Panc1 (cell line): Measurements from ENCODE around the gene AHNAK.

ENCODE experiments used
- CTCF ChIP-seq: fragments of 450-650 bp; IDR thresholded peaks from 2 replicates; pipeline ENCODE4 v1.5.1; 2017; ENCODE audit warnings: mild to moderate bottlenecking
- TF ChIP-seq, protein P1 (sequence below), 2 experiments: IDR thresholded peaks; 2 replicates each; pipeline ENCODE4 v1.6.1; 2011 to 2012; ENCODE audit warnings: low read depth in 2 of 2, control low read depth in 1 of 2, low read length in 1 of 2, mild to moderate bottlenecking in 1 of 2, moderate library complexity in 1 of 2; ENCODE audit not compliant: insufficient read depth in 1 of 2

DNA sequence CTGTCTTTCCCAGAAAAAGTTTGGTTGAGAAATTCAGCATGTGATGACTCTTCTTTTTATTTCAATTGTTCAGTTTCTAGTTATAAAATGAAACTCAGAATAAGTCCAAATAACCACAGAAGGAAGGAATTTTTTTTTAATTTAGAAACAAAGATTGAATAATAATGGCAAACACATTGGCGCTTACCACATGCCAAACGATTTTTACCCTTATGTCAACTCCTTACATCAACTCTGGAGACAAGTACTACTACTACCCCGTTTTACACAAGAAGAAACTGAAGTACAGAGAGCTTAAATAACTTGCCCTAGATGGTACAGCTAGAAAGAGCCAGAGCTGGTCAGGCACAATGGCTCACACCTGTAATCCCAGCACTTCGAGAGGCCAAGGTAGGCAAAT is 52.4 kb downstream of the AHNAK start:
- TF ChIP-seq CTCF: no peak
- TF ChIP-seq, protein P1, sequence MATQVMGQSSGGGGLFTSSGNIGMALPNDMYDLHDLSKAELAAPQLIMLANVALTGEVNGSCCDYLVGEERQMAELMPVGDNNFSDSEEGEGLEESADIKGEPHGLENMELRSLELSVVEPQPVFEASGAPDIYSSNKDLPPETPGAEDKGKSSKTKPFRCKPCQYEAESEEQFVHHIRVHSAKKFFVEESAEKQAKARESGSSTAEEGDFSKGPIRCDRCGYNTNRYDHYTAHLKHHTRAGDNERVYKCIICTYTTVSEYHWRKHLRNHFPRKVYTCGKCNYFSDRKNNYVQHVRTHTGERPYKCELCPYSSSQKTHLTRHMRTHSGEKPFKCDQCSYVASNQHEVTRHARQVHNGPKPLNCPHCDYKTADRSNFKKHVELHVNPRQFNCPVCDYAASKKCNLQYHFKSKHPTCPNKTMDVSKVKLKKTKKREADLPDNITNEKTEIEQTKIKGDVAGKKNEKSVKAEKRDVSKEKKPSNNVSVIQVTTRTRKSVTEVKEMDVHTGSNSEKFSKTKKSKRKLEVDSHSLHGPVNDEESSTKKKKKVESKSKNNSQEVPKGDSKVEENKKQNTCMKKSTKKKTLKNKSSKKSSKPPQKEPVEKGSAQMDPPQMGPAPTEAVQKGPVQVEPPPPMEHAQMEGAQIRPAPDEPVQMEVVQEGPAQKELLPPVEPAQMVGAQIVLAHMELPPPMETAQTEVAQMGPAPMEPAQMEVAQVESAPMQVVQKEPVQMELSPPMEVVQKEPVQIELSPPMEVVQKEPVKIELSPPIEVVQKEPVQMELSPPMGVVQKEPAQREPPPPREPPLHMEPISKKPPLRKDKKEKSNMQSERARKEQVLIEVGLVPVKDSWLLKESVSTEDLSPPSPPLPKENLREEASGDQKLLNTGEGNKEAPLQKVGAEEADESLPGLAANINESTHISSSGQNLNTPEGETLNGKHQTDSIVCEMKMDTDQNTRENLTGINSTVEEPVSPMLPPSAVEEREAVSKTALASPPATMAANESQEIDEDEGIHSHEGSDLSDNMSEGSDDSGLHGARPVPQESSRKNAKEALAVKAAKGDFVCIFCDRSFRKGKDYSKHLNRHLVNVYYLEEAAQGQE (IDR thresholded peaks at IDR 0.05; ENCODE audit: insufficient read depth in 1 of 2, low read depth in 2 of 2, low read length in 1 of 2): no peak
